H9 (cell line): ENCODE measurements around the gene MMP2. TPM values are rescaled to one million over a fixed set of nuclear protein-coding genes. Genes with fewer than 3 reads are reported as not detected.

Experiments used
- DNase-seq: peaks from one replicate; pipeline ENCODE4 v3.0.0-alpha.2; 2017
- H2AFZ ChIP-seq: one replicate; pipeline ENCODE4 v1.6.1; 2013; ENCODE audit warnings: mild to moderate bottlenecking, low read length, control low read depth, moderate library complexity
- H2AK5ac ChIP-seq: 2 replicates; pipeline ENCODE4 v1.6.1; 2013; ENCODE audit warnings: low read length, control low read depth, mixed read lengths; ENCODE audit not compliant: insufficient read length
- H2BK120ac ChIP-seq: one replicate; pipeline ENCODE4 v1.6.1; 2013; ENCODE audit warnings: low read depth, mild to moderate bottlenecking, low read length, control low read depth, inconsistent platforms; ENCODE audit not compliant: poor library complexity, severe bottlenecking
- H2BK12ac ChIP-seq: 2 replicates; pipeline ENCODE4 v1.6.1; 2013; ENCODE audit warnings: low read length, control low read depth, mixed read lengths, low read depth; ENCODE audit not compliant: insufficient read length
- H2BK15ac ChIP-seq: 2 replicates; pipeline ENCODE4 v1.6.1; 2013; ENCODE audit warnings: low read depth, low read length, control low read depth
- H2BK20ac ChIP-seq: one replicate; pipeline ENCODE4 v1.6.1; 2013; ENCODE audit warnings: low read depth, mild to moderate bottlenecking, low read length, control low read depth, inconsistent platforms; ENCODE audit not compliant: poor library complexity, severe bottlenecking
- H2BK5ac ChIP-seq: 2 replicates; pipeline ENCODE4 v1.6.1; 2013; ENCODE audit warnings: low read length, control low read depth, mixed read lengths; ENCODE audit not compliant: insufficient read length
- H3K14ac ChIP-seq: 2 replicates; pipeline ENCODE4 v1.6.1; 2013; ENCODE audit warnings: low read length, control low read depth; ENCODE audit not compliant: insufficient read depth
- H3K18ac ChIP-seq: 2 replicates; pipeline ENCODE4 v1.6.1; 2013; ENCODE audit warnings: low read depth, mild to moderate bottlenecking, mixed read lengths, low read length, control low read depth; ENCODE audit not compliant: insufficient read length
- H3K23ac ChIP-seq: 2 replicates; pipeline ENCODE4 v1.6.1; 2013; ENCODE audit warnings: low read length, control low read depth, mixed read lengths, low read depth; ENCODE audit not compliant: insufficient read length
- H3K23me2 ChIP-seq: 2 replicates; pipeline ENCODE4 v1.6.1; 2013; ENCODE audit warnings: low read depth, mild to moderate bottlenecking, mixed read lengths, low read length, control low read depth; ENCODE audit not compliant: insufficient read length, poor library complexity, severe bottlenecking
- H3K27ac ChIP-seq: 2 replicates; pipeline ENCODE4 v1.5.1; 2013; ENCODE audit warnings: low read length, control low read depth, mixed read lengths, low read depth; ENCODE audit not compliant: insufficient read length
- H3K27me3 ChIP-seq: 2 replicates; pipeline ENCODE4 v1.6.1; 2013; ENCODE audit warnings: low read length, control low read depth, inconsistent platforms; ENCODE audit not compliant: insufficient read depth
- H3K4ac ChIP-seq: 2 replicates; pipeline ENCODE4 v1.6.1; 2013; ENCODE audit warnings: low read depth, mild to moderate bottlenecking, control low read depth, inconsistent platforms, low read length, moderate library complexity
- H3K4me1 ChIP-seq: 2 replicates; pipeline ENCODE4 v1.6.1; 2013; ENCODE audit warnings: low read length, control low read depth, inconsistent platforms; ENCODE audit not compliant: insufficient read depth
- H3K4me2 ChIP-seq: 2 replicates; pipeline ENCODE4 v1.6.1; 2013; ENCODE audit warnings: low read length, control low read depth, mixed read lengths; ENCODE audit not compliant: insufficient read length, insufficient read depth
- H3K56ac ChIP-seq: 2 replicates; pipeline ENCODE4 v1.6.1; 2013; ENCODE audit warnings: low read depth, mild to moderate bottlenecking, mixed read lengths, low read length, control low read depth; ENCODE audit not compliant: insufficient read length
- H3K79me1 ChIP-seq: 2 replicates; pipeline ENCODE4 v1.6.1; 2013; ENCODE audit warnings: low read depth, mild to moderate bottlenecking, moderate library complexity, low read length, control low read depth, inconsistent platforms; ENCODE audit not compliant: insufficient read depth, poor library complexity, severe bottlenecking
- H3K79me2 ChIP-seq: 2 replicates; pipeline ENCODE4 v1.6.1; 2013; ENCODE audit warnings: low read length, control low read depth, inconsistent platforms; ENCODE audit not compliant: insufficient read depth
- H3K9ac ChIP-seq: 2 replicates; pipeline ENCODE4 v1.6.1; 2013; ENCODE audit warnings: low read length, control low read depth, mixed read lengths; ENCODE audit not compliant: insufficient read length; ENCODE audit errors: extremely low read depth
- H3K9me3 ChIP-seq: one replicate; pipeline ENCODE4 v1.6.1; 2013; ENCODE audit warnings: low read depth, low read length, inconsistent platforms; ENCODE audit not compliant: control insufficient read depth
- H3T11ph ChIP-seq: one replicate; pipeline ENCODE4 v1.6.1; 2013; ENCODE audit warnings: mild to moderate bottlenecking, low read length, control low read depth, inconsistent platforms
- H4K20me1 ChIP-seq: one replicate; pipeline ENCODE4 v1.6.1; 2013; ENCODE audit not compliant: control insufficient read depth, insufficient read length, insufficient read depth
- H4K5ac ChIP-seq: 2 replicates; pipeline ENCODE4 v1.6.1; 2013; ENCODE audit warnings: low read depth, mild to moderate bottlenecking, mixed read lengths, low read length, control low read depth; ENCODE audit not compliant: insufficient read length
- H4K8ac ChIP-seq: replicated peaks from 2 replicates; pipeline ENCODE4 v1.6.1; 2013; ENCODE audit warnings: low read length, control low read depth, mixed read lengths, low read depth; ENCODE audit not compliant: insufficient read length
- H4K91ac ChIP-seq: 2 replicates; pipeline ENCODE4 v1.6.1; 2013; ENCODE audit warnings: low read depth, mild to moderate bottlenecking, moderate library complexity, mixed read lengths, low read length, control low read depth; ENCODE audit not compliant: insufficient read length
- H3K27ac Mint-ChIP-seq, 3 experiments: 2 replicates in 2 of 3; 3 replicates in 1 of 3; pipeline ENCODE4 v1.8.0; 2020 to 2021; ENCODE audit warnings: mixed read lengths in 3 of 3, mild to moderate bottlenecking in 1 of 3, moderate library complexity in 1 of 3
- H3K27me3 Mint-ChIP-seq: 2 replicates; pipeline ENCODE4 v1.8.0; 2021; ENCODE audit warnings: low read depth, mild to moderate bottlenecking, moderate library complexity, mixed read lengths
- H3K36me3 Mint-ChIP-seq, 3 experiments: 2 replicates in 2 of 3; 3 replicates in 1 of 3; pipeline ENCODE4 v1.8.0; 2020 to 2021; ENCODE audit warnings: low read depth in 3 of 3, mixed read lengths in 3 of 3; ENCODE audit not compliant: insufficient read depth in 1 of 3
- H3K4me1 Mint-ChIP-seq, 2 experiments: 2 replicates each; pipeline ENCODE4 v1.8.0; 2020; ENCODE audit warnings: mixed read lengths in 2 of 2
- H3K4me3 Mint-ChIP-seq, 2 experiments: 2 replicates in 1 of 2; 3 replicates in 1 of 2; pipeline ENCODE4 v1.8.0; 2020 to 2021; ENCODE audit warnings: mild to moderate bottlenecking in 2 of 2, mixed read lengths in 2 of 2, moderate library complexity in 1 of 2
- H3K9me3 Mint-ChIP-seq, 2 experiments: 2 replicates in 1 of 2; 3 replicates in 1 of 2; pipeline ENCODE4 v1.8.0; 2020; ENCODE audit warnings: mild to moderate bottlenecking in 2 of 2, mixed read lengths in 2 of 2, moderate library complexity in 1 of 2
- WGBS: extraction: QIAGEN DNeasy Blood & Tissue Kit; methylation state at CpG from one replicate; pipeline ENCODE4 v1.1.7; 2013; ENCODE audit warnings: missing lambda C conversion rate, low lambda C conversion rate, mixed read lengths; ENCODE audit not compliant: insufficient read length; ENCODE audit errors: extremely low coverage; 5-methylcytosine and 5-hydroxymethylcytosine counted together
- total RNA-seq: library from RNA; stranded (reverse); gene quantifications from 2 replicates; pipeline ENCODE4 v1.2.1, GENCODE V29; 2021
- TF ChIP-seq, protein P1 (sequence below): fragments of 200-600 bp; sonication (generic); conservative IDR thresholded peaks from 3 replicates; pipeline ENCODE4 v1.8.0; 2021; ENCODE audit warnings: antibody characterized with exemption, mild to moderate bottlenecking

Gene MMP2
- total RNA-seq, 1 experiment from 2014 or later, result 23.1 TPM

DNA sequence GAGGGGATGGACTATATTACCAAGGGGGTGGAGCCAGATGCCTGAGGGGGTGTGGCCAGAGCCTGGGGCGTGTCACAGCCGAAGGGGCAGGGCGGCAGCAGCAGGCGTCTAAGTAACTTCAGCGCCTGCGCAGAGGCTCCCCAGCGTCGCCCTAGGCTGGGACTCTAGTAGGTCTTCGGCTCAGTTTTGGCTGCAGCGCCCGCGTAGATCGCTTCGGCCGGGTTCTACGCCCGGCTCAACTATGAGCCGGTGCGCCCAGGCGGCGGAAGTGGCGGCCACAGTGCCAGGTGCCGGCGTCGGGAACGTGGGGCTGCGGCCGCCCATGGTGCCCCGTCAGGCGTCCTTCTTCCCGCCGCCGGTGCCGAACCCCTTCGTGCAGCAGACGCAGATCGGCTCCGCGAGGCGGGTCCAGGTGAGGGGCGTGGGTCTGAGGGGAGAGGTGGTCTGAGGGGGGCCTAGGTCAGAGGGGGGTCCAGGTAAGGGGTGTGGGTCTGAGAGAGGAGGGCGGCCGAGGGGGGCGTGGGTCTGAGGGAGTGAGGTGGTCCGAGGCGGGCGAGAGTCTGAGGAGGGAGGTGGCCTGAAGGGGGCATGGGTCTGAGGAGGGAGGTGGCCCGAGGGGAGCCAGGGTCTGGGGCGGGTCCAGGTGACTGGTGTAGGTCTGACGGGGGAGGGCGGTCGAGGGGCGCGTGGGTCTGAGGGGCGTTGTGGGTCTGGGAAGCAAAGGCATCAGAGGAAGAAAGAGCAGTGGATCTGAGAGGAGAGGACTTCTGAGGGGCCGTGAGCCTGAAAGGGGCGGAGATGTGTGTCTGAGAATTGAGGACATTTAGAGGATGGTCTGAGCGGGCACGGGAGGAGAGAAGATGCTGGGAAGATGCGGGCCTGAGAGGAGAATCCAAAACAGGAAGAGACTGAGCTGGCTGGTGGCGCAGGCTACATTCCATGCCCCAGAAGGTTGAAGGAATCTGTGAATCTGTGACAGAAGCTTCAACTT lies 30.2 kb downstream of the MMP2 start, which contains the start of gene LPCAT2:
Gene LPCAT2 (plus strand): TSS at position 132 of the 991 bp plus-strand sequence. CDS start 110 bp downstream, at position 242.
- peak within 1 kb of the TSS; percentile 86 for H3K4me2 ChIP-seq
- no peak within 1 kb of the TSS for H2BK5ac ChIP-seq

More for the DNA sequence above, 30.2 kb downstream of the MMP2 start, which contains the start of gene LPCAT2:
- Histone ChIP-seq H3T11ph (no peak within 1 kb of the TSS), H3K9ac (peak within 1 kb of the TSS; percentile 3), H2AFZ (no peak within 1 kb of the TSS), H3K79me2 (no peaks in the 10 kb centered on the region), H3K27ac (no peak within 1 kb of the TSS), H3K79me1 (no peaks in the 10 kb centered on the region), H4K5ac (no peak within 1 kb of the TSS), H2BK15ac (no peak within 1 kb of the TSS), H2AK5ac (no peak within 1 kb of the TSS), H3K4ac (no peak within 1 kb of the TSS), H3K4me1 (peaks cover 3% of the 10 kb centered on the region; the same call in 1 of the 2 replicates), H4K20me1 (no peaks in the 10 kb centered on the region), H3K14ac (no peak within 1 kb of the TSS), H2BK20ac (no peak within 1 kb of the TSS), H2BK120ac (no peak within 1 kb of the TSS), H4K91ac (no peak within 1 kb of the TSS), H2BK12ac (no peak within 1 kb of the TSS), H3K9me3 (no peaks in the 10 kb centered on the region), H3K18ac (peak within 1 kb of the TSS; percentile 0), H3K27me3 (no peaks in the 10 kb centered on the region), H3K23me2 (peaks cover 10% of the 10 kb centered on the region), H3K23ac (no peak within 1 kb of the TSS), H3K56ac (no peak within 1 kb of the TSS), H4K8ac (no peak within 1 kb of the TSS)
- peaks cover 21 to 22% of the 10 kb centered on the region in 2 experiments for H3K9me3 Mint-ChIP-seq
- peaks cover 14 to 20% of the 10 kb centered on the region in 2 experiments for H3K4me1 Mint-ChIP-seq
- peak within 1 kb of the TSS in 1 of 3 experiments; percentile 82; a peak in 2 of 7 replicates for H3K27ac Mint-ChIP-seq
- H3K36me3 Mint-ChIP-seq, result peaks cover 21 to 26% (median 25%) of the 10 kb centered on the region in 3 experiments
- WGBS, result no CpG with 5 or more reads among the region's 61 CpGs
- TF ChIP-seq, protein P1, sequence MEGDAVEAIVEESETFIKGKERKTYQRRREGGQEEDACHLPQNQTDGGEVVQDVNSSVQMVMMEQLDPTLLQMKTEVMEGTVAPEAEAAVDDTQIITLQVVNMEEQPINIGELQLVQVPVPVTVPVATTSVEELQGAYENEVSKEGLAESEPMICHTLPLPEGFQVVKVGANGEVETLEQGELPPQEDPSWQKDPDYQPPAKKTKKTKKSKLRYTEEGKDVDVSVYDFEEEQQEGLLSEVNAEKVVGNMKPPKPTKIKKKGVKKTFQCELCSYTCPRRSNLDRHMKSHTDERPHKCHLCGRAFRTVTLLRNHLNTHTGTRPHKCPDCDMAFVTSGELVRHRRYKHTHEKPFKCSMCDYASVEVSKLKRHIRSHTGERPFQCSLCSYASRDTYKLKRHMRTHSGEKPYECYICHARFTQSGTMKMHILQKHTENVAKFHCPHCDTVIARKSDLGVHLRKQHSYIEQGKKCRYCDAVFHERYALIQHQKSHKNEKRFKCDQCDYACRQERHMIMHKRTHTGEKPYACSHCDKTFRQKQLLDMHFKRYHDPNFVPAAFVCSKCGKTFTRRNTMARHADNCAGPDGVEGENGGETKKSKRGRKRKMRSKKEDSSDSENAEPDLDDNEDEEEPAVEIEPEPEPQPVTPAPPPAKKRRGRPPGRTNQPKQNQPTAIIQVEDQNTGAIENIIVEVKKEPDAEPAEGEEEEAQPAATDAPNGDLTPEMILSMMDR, result no peak
- H3K27me3 Mint-ChIP-seq, result peaks cover 9% of the 10 kb centered on the region
- peak; percentile 93 for DNase-seq
- peak within 1 kb of the TSS; percentile 82 to 84 for H3K4me3 Mint-ChIP-seq
